SK-N-SH (cell line): ENCODE measurements around the gene MINDY4.

ENCODE experiments used
- CTCF ChIP-seq: fragments of 200-600 bp; sonication (generic); IDR thresholded peaks from 2 replicates; pipeline ENCODE4 v1.6.1; 2017; ENCODE audit warnings: antibody characterized with exemption, mild to moderate bottlenecking, moderate library complexity
- ELF1 ChIP-seq: IDR thresholded peaks from 2 replicates; pipeline ENCODE4 v1.4.0; 2012
- EP300 ChIP-seq, 2 experiments: IDR thresholded peaks; 2 replicates each; pipeline versions ENCODE4 v1.4.0 to v1.6.1; 2012; ENCODE audit warnings: borderline replicate concordance in 1 of 2, low read depth in 1 of 2, low read length in 1 of 2
- EZH2phosphoT487 ChIP-seq: fragments of 200-600 bp; sonication (generic); IDR thresholded peaks from 2 replicates; pipeline ENCODE4 v1.6.1; 2017; ENCODE audit warnings: low read depth, mixed run types, mild to moderate bottlenecking, antibody characterized with exemption, moderate library complexity, borderline replicate concordance
- GATA2 ChIP-seq: sonication (generic); formaldehyde crosslinking; IDR thresholded peaks from 2 replicates; pipeline ENCODE4 v1.5.0; 2020; ENCODE audit warnings: mild to moderate bottlenecking, missing genetic modification reagents
- MAX ChIP-seq: IDR thresholded peaks from 2 replicates; pipeline ENCODE4 v1.4.0; 2012; ENCODE audit warnings: low read depth
- NFIC ChIP-seq: IDR thresholded peaks from 2 replicates; pipeline ENCODE4 v1.4.0; 2012; ENCODE audit warnings: borderline replicate concordance
- POLR2AphosphoS5 ChIP-seq: IDR thresholded peaks from 2 replicates; pipeline ENCODE4 v1.6.1; 2012; ENCODE audit warnings: low read depth, low read length
- RCOR1 ChIP-seq: fragments of 150-350 bp; IDR thresholded peaks from 2 replicates; pipeline ENCODE4 v1.6.1; 2017; ENCODE audit warnings: antibody characterized with exemption, low read length
- TAF1 ChIP-seq: IDR thresholded peaks from 2 replicates; pipeline ENCODE4 v1.6.1; 2012; ENCODE audit warnings: low read depth, mild to moderate bottlenecking, low read length, moderate library complexity, borderline replicate concordance
- YY1 ChIP-seq: IDR thresholded peaks from 2 replicates; pipeline ENCODE4 v1.4.0; 2012; ENCODE audit warnings: low read depth, mild to moderate bottlenecking
- ZBTB33 ChIP-seq: IDR thresholded peaks from 2 replicates; pipeline ENCODE4 v1.4.0; 2012; ENCODE audit warnings: low read depth, borderline replicate concordance

- TF ChIP-seq CTCF (no peak), EP300 (IDR thresholded peaks at IDR 0.05; ENCODE audit: borderline replicate concordance in 1 of 2, low read depth in 1 of 2, low read length in 1 of 2) (no peak), MAX (no peak), TAF1 (no peak), RCOR1 (no peak), ZBTB33 (no peak), YY1 (no peak), EZH2phosphoT487 (no peak), POLR2AphosphoS5 (no peak), NFIC (no peak), ELF1 (no peak), GATA2 (CRISPR knock-in tag) (no peak)
Observed at GRCh38 chr7:30802812-30803211, 31.6 kb downstream of the MINDY4 start.
